ENCODE results near the gene XPR1.
A peak's percentile ranks its signal among the peaks of the same experiment; 100 is the strongest.
"Not testable (repeated sequence)": the region's sequence is repeated elsewhere in the genome, so short reads cannot be mapped to it uniquely, and the experiment has no call there.

Gene XPR1

DNA sequence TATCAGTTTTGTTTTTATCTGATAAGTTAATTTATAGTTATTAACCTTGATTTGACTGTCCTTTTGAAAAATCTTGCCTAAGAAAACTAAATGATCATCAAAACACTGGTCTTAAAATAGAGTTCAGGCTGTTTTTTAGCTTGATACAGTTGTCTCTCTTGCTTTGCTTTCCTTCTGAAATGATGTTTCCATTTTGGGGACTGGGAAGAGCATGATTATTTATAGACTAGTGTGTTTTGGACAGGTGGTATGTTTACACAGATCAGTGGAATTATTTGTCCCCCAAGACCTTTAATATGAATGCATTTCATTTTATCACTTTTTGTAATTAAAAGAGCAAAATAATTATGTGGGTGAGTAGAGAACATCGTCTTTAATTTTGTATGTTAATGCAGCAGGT lies 90.8 kb downstream of the XPR1 start:
- no peak for DNase-seq (ENCODE audit: low read depth in 2 of 2)

- no peak for DNase-seq (ENCODE audit: low read depth in 2 of 2)
Measured at GRCh38 chr1:180724055-180724454, 92.2 kb downstream of the XPR1 start.

DNA sequence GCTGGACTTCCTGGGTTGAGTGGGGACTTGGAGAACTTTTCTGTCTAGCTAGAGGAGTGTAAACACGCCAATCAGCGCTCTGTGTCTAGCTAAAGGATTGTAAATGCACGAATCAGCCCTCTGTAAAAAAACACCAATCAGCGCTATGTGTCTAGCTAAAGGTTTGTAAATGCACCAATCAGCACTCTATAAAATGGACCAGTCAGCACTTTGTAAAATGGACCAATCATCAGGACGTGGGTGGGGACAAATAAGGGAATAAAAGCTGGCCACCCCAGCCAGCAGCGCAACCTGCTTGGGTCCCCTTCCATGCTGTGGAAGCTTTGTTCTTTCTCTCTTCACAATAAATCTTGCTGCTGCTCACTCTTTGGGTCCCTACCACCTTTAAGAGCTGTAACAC lies 94.2 kb downstream of the XPR1 start:
- not testable (repeated sequence) for DNase-seq (ENCODE audit: low read depth in 2 of 2)

- DNase-seq (ENCODE audit: low read depth in 2 of 2), result not testable (repeated sequence)
Measured at GRCh38 chr1:180727751-180728150, 95.9 kb downstream of the XPR1 start.

DNA sequence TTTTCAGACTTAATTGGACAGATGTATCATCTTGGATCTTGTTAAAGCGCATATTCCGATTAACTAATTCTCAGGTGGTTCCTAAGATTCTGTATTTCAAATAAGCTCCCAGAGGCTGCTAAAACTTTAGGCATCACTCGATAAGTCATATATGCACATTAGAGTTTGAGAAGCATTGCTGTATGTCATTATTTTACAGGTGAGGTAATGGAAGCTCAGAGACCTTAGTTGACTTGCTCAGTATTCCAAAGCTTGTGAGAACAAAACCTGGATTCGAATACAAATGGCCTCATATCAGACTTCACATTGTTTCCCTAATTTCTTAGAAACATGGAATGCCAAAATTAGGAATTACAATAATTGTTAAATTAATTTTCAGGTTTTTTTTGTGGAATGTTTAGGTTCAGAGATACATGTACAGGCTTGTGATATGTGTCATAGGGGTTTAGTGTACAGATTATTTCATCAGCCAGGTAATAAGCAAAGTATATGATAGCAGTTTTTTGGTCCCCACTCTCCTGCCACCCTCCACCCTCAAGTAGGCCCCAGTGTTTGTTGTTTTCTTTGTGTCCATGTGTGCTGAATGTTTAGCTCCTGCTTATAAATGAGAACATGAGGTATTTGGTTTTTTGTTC lies 96.8 kb downstream of the XPR1 start:
- no peak for DNase-seq (ENCODE audit: low read depth in 2 of 2)

- DNase-seq (ENCODE audit: low read depth in 2 of 2), result no peak
Measured at GRCh38 chr1:180731131-180731530, 99.3 kb downstream of the XPR1 start.

GRCh38 chr1:180732866-180733265 lies 101.0 kb downstream of the XPR1 start:
- no peak for DNase-seq (ENCODE audit: low read depth in 2 of 2)

GRCh38 chr1:180734366-180734765 lies 102.5 kb downstream of the XPR1 start:
- no peak for DNase-seq (ENCODE audit: low read depth in 2 of 2)

DNA sequence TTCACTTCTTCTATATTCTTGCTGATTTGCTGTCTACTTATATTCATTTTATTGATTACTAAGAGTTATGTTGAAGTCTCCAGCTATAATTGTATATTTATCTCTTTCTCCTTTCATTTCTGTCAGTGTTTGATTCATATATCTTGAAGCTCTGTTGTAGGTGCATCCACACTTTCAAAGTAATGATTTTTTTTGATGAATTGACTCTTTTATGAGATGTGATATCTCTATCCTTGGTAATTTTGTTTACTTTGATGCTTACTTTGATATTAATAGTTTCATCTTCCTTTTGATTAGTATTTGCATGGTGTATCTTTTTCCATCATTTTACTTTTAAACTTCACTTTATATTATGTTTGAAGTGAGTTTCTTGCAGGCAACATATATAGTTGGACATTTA lies 110.8 kb downstream of the XPR1 start:
- DNase-seq (ENCODE audit: low read depth in 2 of 2), result no peak

GRCh38 chr1:180743868-180744267 lies 112.0 kb downstream of the XPR1 start:
- no peak for DNase-seq (ENCODE audit: low read depth in 2 of 2)

GRCh38 chr1:180745098-180745497 lies 113.3 kb downstream of the XPR1 start:
- no peak for DNase-seq (ENCODE audit: low read depth in 2 of 2)

DNA sequence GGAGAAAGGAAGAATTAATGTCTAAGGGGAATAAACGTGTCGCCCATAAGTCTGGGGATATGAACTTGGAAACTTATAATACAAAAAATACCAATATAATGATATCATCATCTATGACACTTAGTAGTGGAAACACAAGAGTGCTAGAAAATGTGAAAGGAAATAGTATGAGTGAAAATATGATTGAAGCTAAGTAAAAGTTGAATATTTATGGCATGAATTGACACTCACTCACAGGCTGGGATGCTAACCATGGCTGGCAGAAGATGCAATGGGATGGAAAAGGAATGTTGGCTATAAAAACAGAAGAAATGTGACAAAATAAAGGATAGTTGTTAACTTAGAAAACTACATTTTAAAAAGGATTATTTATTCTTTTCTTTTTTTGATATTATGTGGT lies 120.1 kb downstream of the XPR1 start:
- peak in 1 of 2 experiments; percentile 5 for DNase-seq (ENCODE audit: low read depth in 2 of 2)

DNA sequence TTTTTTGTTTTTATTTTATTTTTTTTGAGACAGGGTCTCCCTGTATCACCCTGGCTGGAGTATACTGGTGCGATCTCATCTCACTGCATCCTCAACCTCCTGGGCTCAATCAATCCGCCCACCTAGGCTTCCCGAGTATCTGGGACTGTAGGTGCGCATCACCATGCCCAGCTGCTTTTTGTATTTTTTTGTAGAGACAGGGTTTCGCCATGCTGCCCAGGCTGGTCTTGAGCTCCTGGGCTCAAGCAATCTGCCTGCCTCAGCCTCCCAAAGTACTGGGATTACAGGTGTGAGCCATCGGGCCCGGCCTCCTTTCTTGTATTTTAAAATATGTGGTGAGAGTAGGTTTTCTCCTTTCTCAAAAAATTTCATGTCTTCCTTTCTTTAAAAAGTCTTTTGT lies 122.6 kb downstream of the XPR1 start:
- DNase-seq (ENCODE audit: low read depth in 2 of 2), result no peak

GRCh38 chr1:180757657-180758056 lies 125.8 kb downstream of the XPR1 start:
- no peak for DNase-seq (ENCODE audit: low read depth in 2 of 2)

- DNase-seq (ENCODE audit: low read depth in 2 of 2), result no peak
Measured at GRCh38 chr1:180762796-180763195, 131.0 kb downstream of the XPR1 start.

DNA sequence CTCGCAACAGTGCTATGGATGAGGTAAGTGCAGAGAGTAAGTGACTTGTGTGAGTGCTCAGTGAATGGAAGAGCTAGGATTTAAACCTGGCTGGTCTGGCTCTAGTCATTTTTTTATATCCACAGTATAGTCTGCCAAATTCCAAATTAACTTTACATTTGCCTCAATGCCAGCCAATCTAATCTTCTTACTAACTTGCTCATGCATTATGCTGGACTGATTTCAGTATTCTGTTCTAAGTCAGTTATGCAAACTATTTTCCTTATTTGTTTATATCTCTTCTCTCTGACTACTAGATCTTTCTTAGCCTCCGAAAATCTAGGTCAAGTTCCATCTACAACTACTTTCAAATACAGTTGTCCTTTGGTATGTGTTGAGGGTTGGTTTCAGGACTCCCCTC lies 133.3 kb downstream of the XPR1 start:
- no peak for DNase-seq (ENCODE audit: low read depth in 2 of 2)

DNA sequence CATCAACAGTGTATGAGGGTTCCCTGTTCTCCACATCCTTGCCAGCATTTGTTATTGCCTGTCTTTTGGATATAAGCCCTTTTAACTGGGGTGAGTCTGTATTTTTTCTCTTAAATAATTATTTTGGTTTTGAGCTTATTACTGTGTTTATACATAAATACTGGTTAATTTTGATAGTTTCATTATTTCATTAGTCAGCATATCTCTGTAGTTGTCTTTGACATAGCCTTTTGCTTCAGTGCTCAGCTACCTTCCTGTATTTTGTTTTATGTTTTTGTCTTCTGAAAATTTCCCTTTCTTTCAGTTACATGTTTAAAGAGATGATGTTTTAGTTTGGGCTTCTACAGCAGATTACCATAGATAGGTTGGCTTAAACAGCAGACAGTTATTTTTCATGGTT lies 138.1 kb downstream of the XPR1 start:
- DNase-seq (ENCODE audit: low read depth in 2 of 2), result no peak

DNA sequence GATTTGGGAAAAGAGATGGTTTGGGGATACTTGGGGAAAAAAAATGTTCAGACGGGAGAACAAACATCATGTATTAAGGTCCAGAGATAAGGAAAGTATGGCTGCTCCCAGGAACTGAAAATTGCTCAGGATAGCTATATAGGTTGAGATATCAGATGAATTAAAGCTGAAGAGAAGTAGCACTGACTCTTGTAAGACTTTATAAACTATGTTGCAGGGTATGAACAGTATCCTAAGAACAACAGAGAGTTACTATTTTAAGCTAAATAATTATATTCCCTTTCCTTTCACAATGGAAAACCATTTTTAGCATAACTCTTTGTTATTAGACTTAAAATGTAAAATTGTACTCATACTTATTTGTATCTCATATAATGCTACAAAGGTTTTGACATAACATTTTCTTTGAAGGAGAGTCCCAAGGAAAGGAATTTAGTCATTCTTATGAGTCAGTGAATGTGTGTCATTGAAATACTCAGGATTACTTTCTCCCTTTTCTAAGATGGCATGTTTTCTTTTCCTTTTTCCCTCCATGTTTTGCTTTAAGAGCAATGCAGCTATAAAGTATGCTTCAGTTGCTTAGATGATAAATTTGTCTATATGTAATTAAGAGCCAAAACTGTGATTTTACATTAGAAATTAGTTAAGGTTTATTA lies 141.5 kb downstream of the XPR1 start:
- no peak for DNase-seq (ENCODE audit: low read depth in 2 of 2)

DNA sequence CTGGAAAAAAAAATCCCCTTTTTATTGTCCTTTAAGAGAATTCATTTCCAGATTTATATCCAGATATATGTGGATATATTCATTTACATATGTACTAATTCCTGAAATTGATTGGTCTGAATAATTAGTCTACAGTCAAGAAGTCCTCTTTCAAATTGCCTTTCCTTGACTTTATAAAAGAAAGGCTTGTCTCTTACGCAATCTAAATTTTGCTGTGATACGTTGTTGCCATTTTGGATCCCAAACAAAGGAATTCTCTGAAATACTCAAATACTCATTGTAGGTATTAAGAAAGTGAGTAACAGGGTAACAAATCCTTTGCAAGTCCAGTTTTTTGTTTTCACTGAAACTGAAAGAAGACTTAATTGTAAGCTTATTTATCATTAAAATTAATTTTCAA lies 144.0 kb downstream of the XPR1 start:
- no peak for DNase-seq (ENCODE audit: low read depth in 2 of 2)

- DNase-seq (ENCODE audit: low read depth in 2 of 2), result no peak
Measured at GRCh38 chr1:180777072-180777689, 145.4 kb downstream of the XPR1 start.

- no peak for DNase-seq (ENCODE audit: low read depth in 2 of 2)
Measured at GRCh38 chr1:180778782-180779398, 147.1 kb downstream of the XPR1 start.

DNA sequence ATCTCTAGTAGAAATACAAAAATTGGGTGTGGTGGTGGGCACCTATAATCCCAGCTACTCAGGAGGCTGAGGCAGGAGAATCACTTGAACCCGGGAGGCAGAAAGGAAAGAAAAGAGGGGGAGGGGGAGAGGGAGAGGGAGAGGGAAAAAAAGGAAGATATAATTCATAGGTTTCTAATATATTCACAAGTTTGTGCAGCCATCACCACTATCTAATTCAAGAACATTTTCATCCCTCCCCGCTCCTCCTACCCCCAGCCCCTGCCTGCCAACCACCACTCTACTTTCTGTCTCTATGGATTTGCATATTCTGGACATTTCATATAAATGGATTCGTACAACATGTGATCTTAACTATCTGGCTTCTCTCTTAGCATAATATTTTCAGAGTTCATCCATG lies 147.8 kb downstream of the XPR1 start:
- DNase-seq (ENCODE audit: low read depth in 2 of 2), result no peak

- DNase-seq (ENCODE audit: low read depth in 2 of 2), result no peak
Measured at GRCh38 chr1:180781718-180782117, 149.9 kb downstream of the XPR1 start.
